GM12878 (cell line): ENCODE measurements around the gene CD300LG. TPM values are rescaled to one million over a fixed set of nuclear protein-coding genes. Genes with fewer than 3 reads are reported as not detected.

Experiments used
- BCLAF1 ChIP-seq: fragments of 450-650 bp; IDR thresholded peaks from 2 replicates; pipeline ENCODE4 v1.6.1; 2017; ENCODE audit warnings: antibody characterized with exemption, mild to moderate bottlenecking, moderate library complexity
- CBX5 ChIP-seq: sonication (generic); IDR thresholded peaks from 2 replicates; pipeline ENCODE4 v1.6.1; 2016; ENCODE audit warnings: low read depth, moderate library complexity, mild to moderate bottlenecking, inconsistent platforms
- IKZF2 ChIP-seq, 2 experiments: fragments of 450-650 bp; IDR thresholded peaks; 2 replicates each; pipeline ENCODE4 v1.6.1; 2017; ENCODE audit warnings: mild to moderate bottlenecking in 2 of 2, moderate library complexity in 2 of 2
- NFYB ChIP-seq: IDR thresholded peaks from 2 replicates; pipeline ENCODE4 v1.6.1; 2011; ENCODE audit warnings: low read depth, mild to moderate bottlenecking, low read length, improper control_type of control experiment, moderate library complexity; ENCODE audit not compliant: insufficient read depth
- NKRF ChIP-seq: fragments of 450-650 bp; conservative IDR thresholded peaks from 2 replicates; pipeline ENCODE4 v1.6.1; 2017; ENCODE audit warnings: mild to moderate bottlenecking, moderate library complexity
- POLR2AphosphoS5 ChIP-seq: IDR thresholded peaks from 2 replicates; pipeline ENCODE4 v1.6.1; 2011; ENCODE audit warnings: mild to moderate bottlenecking, low read length, inconsistent platforms
- PRDM15 ChIP-seq: fragments of 450-650 bp; formaldehyde crosslinking; IDR thresholded peaks from 2 replicates; pipeline ENCODE4 v1.4.0; 2020; ENCODE audit warnings: mild to moderate bottlenecking, moderate library complexity
- RUNX3 ChIP-seq: IDR thresholded peaks from 2 replicates; pipeline ENCODE4 v1.6.1; 2012; ENCODE audit warnings: low read length, inconsistent platforms
- SMC3 ChIP-seq: IDR thresholded peaks from 2 replicates; pipeline ENCODE4 v1.6.1; 2011; ENCODE audit warnings: low read length, improper control_type of control experiment, borderline replicate concordance
- SRF ChIP-seq, 2 experiments: IDR thresholded peaks; 2 replicates each; pipeline ENCODE4 v1.6.1; 2011; ENCODE audit warnings: low read depth in 2 of 2, low read length in 2 of 2, mild to moderate bottlenecking in 1 of 2, moderate library complexity in 1 of 2
- polyA plus RNA-seq, 11 experiments: library from polyadenylated mRNA; depleted of rRNA in 4 of 11; unstranded in 6 of 11; stranded (reverse) in 5 of 11; fragments of >200 nt; fragmentation: Nextera tagmentation in 4 of 11; fragmentation: Illumina TruSeq in 1 of 11; extraction: Ambion mirVana in 4 of 11; extraction: Trizol in 1 of 11; gene quantifications; 1 replicate in 1 of 11; 2 replicates in 10 of 11; pipeline versions ENCODE4 v1.2.1 to v1.2.3, GENCODE V29; 2011 to 2016; ENCODE audit warnings: inconsistent platforms in 2 of 11, missing spikeins in 2 of 11, low read depth in 1 of 11
- total RNA-seq, 4 experiments: library from RNA; depleted of rRNA in 3 of 4; stranded (reverse); fragments of >200 nt in 3 of 4; fragmentation: Illumina TruSeq in 1 of 4; extraction: Trizol in 1 of 4; gene quantifications; 2 replicates each; pipeline versions ENCODE4 v1.2.1 to v1.2.3, GENCODE V29; 2013 to 2021

Gene CD300LG
- total and polyA plus RNA-seq, 10 of the 15 experiments (the other 5 are each of a cell fraction or from before 2014, with no cell fraction given), result not detected

- TF ChIP-seq BCLAF1, result no peak
- TF ChIP-seq RUNX3, result no peak
- TF ChIP-seq SRF (IDR thresholded peaks at IDR 0.05; ENCODE audit: low read depth in 2 of 2, low read length in 2 of 2), result no peak
- no peak for TF ChIP-seq CBX5
- TF ChIP-seq NKRF, result no peak
- no peak for TF ChIP-seq SMC3
- no peak for TF ChIP-seq POLR2AphosphoS5
- no peak for TF ChIP-seq IKZF2 (IDR thresholded peaks at IDR 0.05)
- no peak for TF ChIP-seq PRDM15
- TF ChIP-seq NFYB, result no peak
Observed at GRCh38 chr17:43897831-43898230, 50.9 kb downstream of the CD300LG start (continued).
